K562 (cell line): ENCODE results near the gene ICAM2. TPM values are rescaled to one million over a fixed set of nuclear protein-coding genes. Genes with fewer than 3 reads are reported as not detected.

ENCODE experiments used
- CEBPB ChIP-seq: fragments of 450-650 bp; IDR thresholded peaks from 2 replicates; pipeline ENCODE4 v1.6.1; 2016; ENCODE audit warnings: missing genetic modification characterization, missing compliant biosample characterization
- DMBX1 ChIP-seq: fragments of 250-450 bp; sonication (Bioruptor Pico); IDR thresholded peaks from 2 replicates; pipeline ENCODE4 v1.8.0; 2022; ENCODE audit warnings: inconsistent platforms, mild to moderate bottlenecking, moderate library complexity, borderline replicate concordance
- DPF2 ChIP-seq: fragments of 450-650 bp; IDR thresholded peaks from 2 replicates; pipeline ENCODE4 v1.6.1; 2016
- HOXB6 ChIP-seq: fragments of 250-450 bp; sonication (Bioruptor Pico); IDR thresholded peaks from 2 replicates; pipeline ENCODE4 v1.5.1; 2022; ENCODE audit warnings: mild to moderate bottlenecking, borderline replicate concordance
- MCM5 ChIP-seq: fragments of 450-650 bp; IDR thresholded peaks from 2 replicates; pipeline ENCODE4 v1.6.1; 2016; ENCODE audit warnings: low read depth
- MYC ChIP-seq, 2 experiments: fragments of 250-450 bp in 1 of 2; sonication (Bioruptor Pico) in 1 of 2; IDR thresholded peaks; 2 replicates each; pipeline versions ENCODE4 v1.5.1 to v1.6.1; 2012 to 2021; ENCODE audit warnings: low read depth in 2 of 2, borderline replicate concordance in 1 of 2, improper control_type of control experiment in 1 of 2, low read length in 1 of 2, mild to moderate bottlenecking in 1 of 2, moderate library complexity in 1 of 2
- PTTG1 ChIP-seq: fragments of 450-650 bp; IDR thresholded peaks from 2 replicates; pipeline ENCODE4 v1.6.1; 2016; ENCODE audit warnings: low read depth, mild to moderate bottlenecking, missing genetic modification characterization, missing compliant biosample characterization
- SMARCE1 ChIP-seq: fragments of 450-650 bp; IDR thresholded peaks from 2 replicates; pipeline ENCODE4 v1.7.1; 2016; ENCODE audit warnings: mild to moderate bottlenecking
- TARDBP ChIP-seq: fragments of 450-650 bp; IDR thresholded peaks from 2 replicates; pipeline ENCODE4 v1.6.1; 2016
- TFAM ChIP-seq: fragments of 250-450 bp; sonication (Bioruptor Pico); conservative IDR thresholded peaks from 2 replicates; pipeline ENCODE4 v1.5.0; 2021; ENCODE audit warnings: mild to moderate bottlenecking, moderate library complexity
- YBX1 ChIP-seq: fragments of 450-650 bp; IDR thresholded peaks from 2 replicates; pipeline ENCODE4 v1.7.1; 2016; ENCODE audit warnings: mild to moderate bottlenecking
- ZNF212 ChIP-seq: fragments of 450-650 bp; formaldehyde crosslinking; IDR thresholded peaks from 2 replicates; pipeline ENCODE4 v1.4.0; 2020; ENCODE audit warnings: mild to moderate bottlenecking
- ZNF253 ChIP-seq: fragments of 250-450 bp; sonication (Bioruptor Pico); conservative IDR thresholded peaks from 2 replicates; pipeline ENCODE4 v1.6.1; 2021; ENCODE audit warnings: mild to moderate bottlenecking
- ZNF444 ChIP-seq: fragments of 250-450 bp; sonication (Bioruptor Pico); IDR thresholded peaks from 2 replicates; pipeline ENCODE4 v1.4.0; 2020; ENCODE audit warnings: mild to moderate bottlenecking, moderate library complexity
- ZNF583 ChIP-seq: fragments of 250-450 bp; sonication (Bioruptor Pico); IDR thresholded peaks from 2 replicates; pipeline ENCODE4 v1.4.0; 2020
- ZNF695 ChIP-seq: fragments of 450-650 bp; formaldehyde crosslinking; IDR thresholded peaks from 2 replicates; pipeline ENCODE4 v1.4.0; 2020; ENCODE audit warnings: mild to moderate bottlenecking, moderate library complexity
- polyA plus RNA-seq, 8 experiments: library from polyadenylated mRNA; depleted of rRNA in 4 of 8; stranded (reverse) in 5 of 8; unstranded in 3 of 8; fragments of >200 nt; fragmentation: Nextera tagmentation in 2 of 8; fragmentation: Illumina TruSeq in 1 of 8; extraction: Ambion mirVana in 2 of 8; extraction: Trizol in 1 of 8; gene quantifications; 2 replicates each; pipeline versions ENCODE4 v1.2.1 to v1.2.3, GENCODE V29; 2011 to 2014; ENCODE audit warnings: inconsistent platforms in 1 of 8, missing spikeins in 1 of 8
- total RNA-seq, 7 experiments: library from RNA; depleted of rRNA in 6 of 7; stranded (reverse); fragments of >200 nt in 6 of 7; fragmentation: Illumina TruSeq in 2 of 7; extraction: Trizol in 2 of 7; gene quantifications; 2 replicates each; pipeline versions ENCODE4 v1.2.1 to v1.2.3, GENCODE V29; 2011 to 2021; ENCODE audit warnings: low replicate concordance in 1 of 7
- TF ChIP-seq, protein P1 (sequence below): sonication (generic); formaldehyde crosslinking; IDR thresholded peaks from 2 replicates; pipeline ENCODE4 v1.8.0; 2023; ENCODE audit warnings: mild to moderate bottlenecking, missing genetic modification reagents
- TF ChIP-seq, protein P2 (sequence below), 3 experiments: fragments of 200-800 bp in 1 of 3; sonication (Bioruptor generic) in 1 of 3; sonication (generic) in 1 of 3; formaldehyde crosslinking in 1 of 3; IDR thresholded peaks; 2 replicates each; pipeline versions ENCODE4 v1.6.1 to v1.8.0; 2016 to 2022; ENCODE audit warnings: mild to moderate bottlenecking in 2 of 3, missing compliant biosample characterization in 2 of 3, missing genetic modification characterization in 2 of 3, missing genetic modification reagents in 1 of 3
- TF ChIP-seq, protein P3 (sequence below), 2 experiments: IDR thresholded peaks; 2 replicates each; pipeline ENCODE4 v1.6.1; 2012; ENCODE audit warnings: improper control_type of control experiment in 2 of 2, low read depth in 2 of 2, low read length in 2 of 2, borderline replicate concordance in 1 of 2
- TF ChIP-seq, protein P4 (sequence below): IDR thresholded peaks from 2 replicates; pipeline ENCODE4 v1.6.1; 2014; ENCODE audit warnings: antibody characterized with exemption

ICAM2 gene
- total and polyA plus RNA-seq, 9 of the 15 experiments (the other 6 are each of a cell fraction or from before 2014, with no cell fraction given), result 37.9 to 89.4 (median 60.6) TPM

DNA sequence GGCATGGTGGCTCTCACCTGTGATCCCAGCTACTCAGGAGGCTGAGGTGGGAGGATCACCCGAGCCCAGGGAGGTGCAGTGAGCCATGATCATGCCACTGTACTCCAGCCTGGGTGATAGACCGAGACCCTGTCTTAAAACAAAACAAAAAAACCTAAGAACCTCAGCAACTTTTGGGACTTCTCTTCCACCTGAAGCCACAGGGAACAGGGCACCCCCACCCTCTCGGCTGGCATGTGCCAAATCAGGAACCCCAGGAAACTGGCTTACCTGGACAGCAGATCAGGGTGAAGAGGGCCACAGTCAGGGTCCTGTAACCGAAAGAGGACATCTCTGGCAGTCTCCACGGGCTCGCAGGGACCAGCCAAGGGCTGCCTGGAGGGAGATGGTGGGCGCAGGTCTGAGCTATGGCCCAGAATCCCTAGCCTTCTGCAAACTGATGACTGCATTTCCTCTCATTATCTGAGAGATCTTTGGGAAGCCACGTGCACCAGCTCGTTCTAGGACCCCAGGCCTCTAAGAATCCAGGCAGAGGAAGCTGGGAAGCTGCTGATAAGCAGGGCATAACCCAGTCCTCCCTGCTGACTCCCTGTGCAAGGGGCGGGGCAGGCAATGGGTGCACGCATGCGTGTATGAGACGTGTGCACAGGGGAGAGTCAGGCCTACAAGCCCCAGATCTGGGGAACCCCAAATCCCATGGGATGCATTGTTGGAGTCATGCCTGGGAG is 13.9 kb downstream of the ICAM2 start (continued):
- TF ChIP-seq, protein P1, sequence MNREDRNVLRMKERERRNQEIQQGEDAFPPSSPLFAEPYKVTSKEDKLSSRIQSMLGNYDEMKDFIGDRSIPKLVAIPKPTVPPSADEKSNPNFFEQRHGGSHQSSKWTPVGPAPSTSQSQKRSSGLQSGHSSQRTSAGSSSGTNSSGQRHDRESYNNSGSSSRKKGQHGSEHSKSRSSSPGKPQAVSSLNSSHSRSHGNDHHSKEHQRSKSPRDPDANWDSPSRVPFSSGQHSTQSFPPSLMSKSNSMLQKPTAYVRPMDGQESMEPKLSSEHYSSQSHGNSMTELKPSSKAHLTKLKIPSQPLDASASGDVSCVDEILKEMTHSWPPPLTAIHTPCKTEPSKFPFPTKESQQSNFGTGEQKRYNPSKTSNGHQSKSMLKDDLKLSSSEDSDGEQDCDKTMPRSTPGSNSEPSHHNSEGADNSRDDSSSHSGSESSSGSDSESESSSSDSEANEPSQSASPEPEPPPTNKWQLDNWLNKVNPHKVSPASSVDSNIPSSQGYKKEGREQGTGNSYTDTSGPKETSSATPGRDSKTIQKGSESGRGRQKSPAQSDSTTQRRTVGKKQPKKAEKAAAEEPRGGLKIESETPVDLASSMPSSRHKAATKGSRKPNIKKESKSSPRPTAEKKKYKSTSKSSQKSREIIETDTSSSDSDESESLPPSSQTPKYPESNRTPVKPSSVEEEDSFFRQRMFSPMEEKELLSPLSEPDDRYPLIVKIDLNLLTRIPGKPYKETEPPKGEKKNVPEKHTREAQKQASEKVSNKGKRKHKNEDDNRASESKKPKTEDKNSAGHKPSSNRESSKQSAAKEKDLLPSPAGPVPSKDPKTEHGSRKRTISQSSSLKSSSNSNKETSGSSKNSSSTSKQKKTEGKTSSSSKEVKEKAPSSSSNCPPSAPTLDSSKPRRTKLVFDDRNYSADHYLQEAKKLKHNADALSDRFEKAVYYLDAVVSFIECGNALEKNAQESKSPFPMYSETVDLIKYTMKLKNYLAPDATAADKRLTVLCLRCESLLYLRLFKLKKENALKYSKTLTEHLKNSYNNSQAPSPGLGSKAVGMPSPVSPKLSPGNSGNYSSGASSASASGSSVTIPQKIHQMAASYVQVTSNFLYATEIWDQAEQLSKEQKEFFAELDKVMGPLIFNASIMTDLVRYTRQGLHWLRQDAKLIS (CRISPR knock-in tag), result no peak
- TF ChIP-seq TFAM (CRISPR knock-in tag) (no peak), YBX1 (no peak), CEBPB (no peak), ZNF212 (no peak), DMBX1 (CRISPR knock-in tag) (peak; percentile 61; the same call in 1 of the 2 replicates), HOXB6 (CRISPR knock-in tag) (no peak), ZNF583 (CRISPR knock-in tag) (no peak), ZNF695 (CRISPR knock-in tag) (no peak), MYC (IDR thresholded peaks at IDR 0.05; ENCODE audit: low read depth, low read length) (peak; percentile 98), MYC (CRISPR knock-in tag; IDR thresholded peaks at IDR 0.05; ENCODE audit: borderline replicate concordance, low read depth) (peak; percentile 50; the same call in 1 of the 2 replicates), MCM5 (no peak), ZNF444 (CRISPR knock-in tag) (no peak), DPF2 (peak; percentile 93), SMARCE1 (peak; percentile 92), ZNF253 (CRISPR knock-in tag) (no peak), TARDBP (no peak), PTTG1 (no peak)
- TF ChIP-seq, protein P2, sequence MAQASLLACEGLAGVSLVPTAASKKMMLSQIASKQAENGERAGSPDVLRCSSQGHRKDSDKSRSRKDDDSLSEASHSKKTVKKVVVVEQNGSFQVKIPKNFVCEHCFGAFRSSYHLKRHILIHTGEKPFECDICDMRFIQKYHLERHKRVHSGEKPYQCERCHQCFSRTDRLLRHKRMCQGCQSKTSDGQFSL (CRISPR knock-in tag; IDR thresholded peaks at IDR 0.05), result no peak
- TF ChIP-seq, protein P2 (tag; IDR thresholded peaks at IDR 0.05), result no peak
- TF ChIP-seq, protein P3, sequence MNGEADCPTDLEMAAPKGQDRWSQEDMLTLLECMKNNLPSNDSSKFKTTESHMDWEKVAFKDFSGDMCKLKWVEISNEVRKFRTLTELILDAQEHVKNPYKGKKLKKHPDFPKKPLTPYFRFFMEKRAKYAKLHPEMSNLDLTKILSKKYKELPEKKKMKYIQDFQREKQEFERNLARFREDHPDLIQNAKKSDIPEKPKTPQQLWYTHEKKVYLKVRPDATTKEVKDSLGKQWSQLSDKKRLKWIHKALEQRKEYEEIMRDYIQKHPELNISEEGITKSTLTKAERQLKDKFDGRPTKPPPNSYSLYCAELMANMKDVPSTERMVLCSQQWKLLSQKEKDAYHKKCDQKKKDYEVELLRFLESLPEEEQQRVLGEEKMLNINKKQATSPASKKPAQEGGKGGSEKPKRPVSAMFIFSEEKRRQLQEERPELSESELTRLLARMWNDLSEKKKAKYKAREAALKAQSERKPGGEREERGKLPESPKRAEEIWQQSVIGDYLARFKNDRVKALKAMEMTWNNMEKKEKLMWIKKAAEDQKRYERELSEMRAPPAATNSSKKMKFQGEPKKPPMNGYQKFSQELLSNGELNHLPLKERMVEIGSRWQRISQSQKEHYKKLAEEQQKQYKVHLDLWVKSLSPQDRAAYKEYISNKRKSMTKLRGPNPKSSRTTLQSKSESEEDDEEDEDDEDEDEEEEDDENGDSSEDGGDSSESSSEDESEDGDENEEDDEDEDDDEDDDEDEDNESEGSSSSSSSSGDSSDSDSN (IDR thresholded peaks at IDR 0.05; ENCODE audit: borderline replicate concordance in 1 of 2, low read depth in 2 of 2, low read length in 2 of 2), result 0 out of 4 replicates have a peak, but pooled peaks of 1 of the 2 experiments have one; percentile 20
- TF ChIP-seq, protein P4, sequence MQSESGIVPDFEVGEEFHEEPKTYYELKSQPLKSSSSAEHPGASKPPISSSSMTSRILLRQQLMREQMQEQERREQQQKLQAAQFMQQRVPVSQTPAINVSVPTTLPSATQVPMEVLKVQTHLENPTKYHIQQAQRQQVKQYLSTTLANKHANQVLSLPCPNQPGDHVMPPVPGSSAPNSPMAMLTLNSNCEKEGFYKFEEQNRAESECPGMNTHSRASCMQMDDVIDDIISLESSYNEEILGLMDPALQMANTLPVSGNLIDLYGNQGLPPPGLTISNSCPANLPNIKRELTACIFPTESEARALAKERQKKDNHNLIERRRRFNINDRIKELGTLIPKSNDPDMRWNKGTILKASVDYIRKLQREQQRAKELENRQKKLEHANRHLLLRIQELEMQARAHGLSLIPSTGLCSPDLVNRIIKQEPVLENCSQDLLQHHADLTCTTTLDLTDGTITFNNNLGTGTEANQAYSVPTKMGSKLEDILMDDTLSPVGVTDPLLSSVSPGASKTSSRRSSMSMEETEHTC, result peak; percentile 93
